ENCODE data around the gene GPRIN3.

The GPRIN3 gene

GRCh38 chr4:89242216-89242615 is 65.4 kb downstream of the GPRIN3 start:
- DNase-seq (ENCODE audit: low read depth): no peak
- no peak overlapping the region for H3K4me3 ChIP-seq (ENCODE audit: low read depth, low read length)
- TF ChIP-seq, protein P1, sequence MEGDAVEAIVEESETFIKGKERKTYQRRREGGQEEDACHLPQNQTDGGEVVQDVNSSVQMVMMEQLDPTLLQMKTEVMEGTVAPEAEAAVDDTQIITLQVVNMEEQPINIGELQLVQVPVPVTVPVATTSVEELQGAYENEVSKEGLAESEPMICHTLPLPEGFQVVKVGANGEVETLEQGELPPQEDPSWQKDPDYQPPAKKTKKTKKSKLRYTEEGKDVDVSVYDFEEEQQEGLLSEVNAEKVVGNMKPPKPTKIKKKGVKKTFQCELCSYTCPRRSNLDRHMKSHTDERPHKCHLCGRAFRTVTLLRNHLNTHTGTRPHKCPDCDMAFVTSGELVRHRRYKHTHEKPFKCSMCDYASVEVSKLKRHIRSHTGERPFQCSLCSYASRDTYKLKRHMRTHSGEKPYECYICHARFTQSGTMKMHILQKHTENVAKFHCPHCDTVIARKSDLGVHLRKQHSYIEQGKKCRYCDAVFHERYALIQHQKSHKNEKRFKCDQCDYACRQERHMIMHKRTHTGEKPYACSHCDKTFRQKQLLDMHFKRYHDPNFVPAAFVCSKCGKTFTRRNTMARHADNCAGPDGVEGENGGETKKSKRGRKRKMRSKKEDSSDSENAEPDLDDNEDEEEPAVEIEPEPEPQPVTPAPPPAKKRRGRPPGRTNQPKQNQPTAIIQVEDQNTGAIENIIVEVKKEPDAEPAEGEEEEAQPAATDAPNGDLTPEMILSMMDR (IDR thresholded peaks at IDR 0.05; ENCODE audit: control insufficient read depth, extremely low read depth, insufficient read depth): no peak

DNA sequence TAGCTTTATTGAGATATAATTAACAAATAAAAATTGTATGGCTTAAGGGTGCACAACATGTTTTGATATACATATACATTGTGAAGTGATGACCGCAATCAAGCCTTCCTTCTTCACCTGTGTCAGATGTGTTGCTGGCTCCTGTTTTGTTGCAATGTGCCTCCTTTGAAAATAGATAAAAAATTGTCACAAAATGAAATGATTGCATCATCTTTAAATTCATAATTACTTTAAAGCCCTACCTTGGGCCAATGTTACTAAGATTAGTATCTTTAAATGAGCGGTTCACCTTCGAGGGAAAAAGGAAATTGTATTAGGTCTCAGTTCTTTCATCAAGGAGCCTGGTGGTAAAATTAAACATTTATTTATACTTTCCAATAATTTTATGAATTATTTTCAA is 77.3 kb downstream of the GPRIN3 start:
- no peak for DNase-seq (ENCODE audit: low read depth)
- no peak overlapping the region for H3K4me3 ChIP-seq (ENCODE audit: low read depth, low read length)
- TF ChIP-seq, protein P1 (IDR thresholded peaks at IDR 0.05; ENCODE audit: control insufficient read depth, extremely low read depth, insufficient read depth): no peak

DNA sequence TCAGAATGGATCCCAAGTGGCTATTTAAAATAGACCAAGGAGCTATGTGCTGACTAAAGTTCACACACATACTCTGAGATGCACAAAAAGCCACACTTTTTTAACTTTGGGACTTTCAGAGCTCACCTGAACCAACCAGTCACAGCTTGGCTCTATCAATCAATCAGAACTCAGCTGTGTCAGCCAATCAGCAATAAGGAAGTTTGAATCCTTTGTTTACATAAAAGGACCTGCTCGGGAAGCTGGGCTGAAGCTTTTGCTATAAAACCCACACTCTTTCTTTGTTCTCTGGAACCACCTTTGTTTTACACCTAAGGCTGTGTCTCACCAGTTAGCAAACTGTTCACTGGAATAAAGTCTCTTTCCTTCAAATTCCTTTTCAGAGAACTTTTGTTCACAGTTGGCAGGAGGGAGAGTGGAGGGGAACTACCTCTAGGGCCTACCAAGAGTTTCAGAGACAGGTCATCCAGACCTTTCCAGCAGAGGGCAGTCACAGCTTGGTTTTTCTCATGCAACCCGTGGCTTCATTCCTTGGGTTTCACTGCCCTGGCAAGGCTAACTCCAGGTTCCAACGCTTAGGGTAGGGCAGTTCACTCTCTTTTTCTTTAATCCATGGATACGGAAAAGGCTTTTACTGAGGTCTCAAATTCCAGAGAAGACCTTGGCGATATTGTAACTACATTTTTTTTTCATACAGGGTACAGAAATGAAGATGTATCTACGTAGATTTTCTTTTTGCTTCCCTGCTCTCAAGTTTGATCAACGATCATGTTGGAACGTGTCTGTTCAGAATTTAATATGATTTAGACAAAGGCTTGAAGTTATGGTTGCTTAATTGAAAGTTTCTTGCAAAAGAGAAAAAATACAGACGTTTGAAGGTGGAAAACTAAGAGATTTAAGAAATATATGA is 80.7 kb downstream of the GPRIN3 start:
- H3K4me3 ChIP-seq (ENCODE audit: low read depth, low read length): no peak overlapping the region
- TF ChIP-seq, protein P1 (IDR thresholded peaks at IDR 0.05; ENCODE audit: control insufficient read depth, extremely low read depth, insufficient read depth): peak; percentile 88
- DNase-seq (ENCODE audit: low read depth): peak; percentile 67

GRCh38 chr4:89222170-89222569 is 85.4 kb downstream of the GPRIN3 start:
- no peak overlapping the region for H3K4me3 ChIP-seq (ENCODE audit: low read depth, low read length)
- DNase-seq (ENCODE audit: low read depth): no peak
- TF ChIP-seq, protein P1 (IDR thresholded peaks at IDR 0.05; ENCODE audit: control insufficient read depth, extremely low read depth, insufficient read depth): no peak

DNA sequence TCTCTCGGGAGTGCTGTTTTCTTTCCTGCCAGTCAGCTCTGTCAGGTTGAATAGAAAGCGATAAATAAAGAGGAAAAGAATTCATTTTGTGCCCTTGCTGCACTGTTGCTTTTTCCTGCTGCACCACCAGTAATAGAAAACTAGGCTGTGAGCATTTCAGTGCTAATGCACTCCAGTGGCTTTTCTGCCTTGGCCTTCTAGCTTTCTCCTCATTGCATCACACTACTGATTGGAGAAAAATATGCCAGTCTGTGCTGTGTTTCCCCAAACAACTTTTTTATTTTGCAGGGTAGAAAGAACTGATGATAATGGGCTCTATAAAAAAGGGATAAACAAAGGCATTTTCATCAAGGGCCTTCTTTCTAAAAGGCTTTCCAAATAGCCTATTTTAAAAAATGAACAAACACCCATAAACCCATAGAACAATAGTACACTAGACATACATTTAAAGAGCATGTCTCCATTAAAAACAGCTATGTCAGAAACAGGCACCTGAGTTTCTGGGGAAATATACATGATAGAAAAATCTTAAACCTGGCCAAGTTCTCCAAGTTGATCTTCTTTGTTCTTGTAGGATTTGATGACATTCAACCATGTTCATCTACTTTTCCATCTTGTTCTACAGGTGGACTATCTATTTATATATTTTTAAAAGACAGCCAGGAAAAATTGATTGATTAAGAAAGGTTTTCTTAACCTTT is 86.3 kb downstream of the GPRIN3 start:
- H3K4me3 ChIP-seq (ENCODE audit: low read depth, low read length): no peak overlapping the region
- TF ChIP-seq, protein P1 (IDR thresholded peaks at IDR 0.05; ENCODE audit: control insufficient read depth, extremely low read depth, insufficient read depth): no peak
- no peak for DNase-seq (ENCODE audit: low read depth)

DNA sequence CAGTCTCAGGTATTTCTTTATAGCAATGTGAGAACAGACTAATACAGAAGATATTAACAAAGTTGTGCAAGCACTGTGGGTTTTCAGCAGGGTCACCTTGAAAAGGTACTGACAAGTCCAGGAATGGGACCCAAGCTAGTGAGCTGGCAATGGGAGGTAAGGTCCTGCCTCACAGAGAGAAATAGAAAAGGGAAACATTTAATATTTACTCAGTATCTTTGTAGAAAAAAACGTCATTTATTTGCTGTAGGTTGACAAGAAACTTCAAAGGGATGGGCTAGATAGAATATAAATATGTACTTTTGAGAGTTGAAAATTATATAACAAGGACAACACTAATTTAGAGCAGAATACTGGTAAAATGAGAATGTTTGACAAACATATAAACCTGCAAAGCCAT is 89.0 kb downstream of the GPRIN3 start:
- H3K4me3 ChIP-seq (ENCODE audit: low read depth, low read length): no peak overlapping the region
- no peak for DNase-seq (ENCODE audit: low read depth)
- TF ChIP-seq, protein P1 (IDR thresholded peaks at IDR 0.05; ENCODE audit: control insufficient read depth, extremely low read depth, insufficient read depth): no peak

All from LNCaP clone FGC (cell line).